Fibroblast of lung (primary cell): Measurements from ENCODE around the gene PTPRN.

Experiments
- EZH2 ChIP-seq: IDR thresholded peaks from 2 replicates; pipeline ENCODE4 v1.5.1; 2012; ENCODE audit warnings: low read length, control low read depth, mild to moderate bottlenecking; ENCODE audit errors: missing control alignments
- TF ChIP-seq, protein P1 (sequence below), 2 donors: IDR thresholded peaks in 1 of 2; conservative IDR thresholded peaks in 1 of 2; 1 replicate in 1 of 2; 2 replicates in 1 of 2; pipeline ENCODE4 v1.5.1; 2011 to 2012; ENCODE audit warnings: low read length in 2 of 2, control low read depth in 1 of 2, inconsistent platforms in 1 of 2, low read depth in 1 of 2, mild to moderate bottlenecking in 1 of 2

DNA sequence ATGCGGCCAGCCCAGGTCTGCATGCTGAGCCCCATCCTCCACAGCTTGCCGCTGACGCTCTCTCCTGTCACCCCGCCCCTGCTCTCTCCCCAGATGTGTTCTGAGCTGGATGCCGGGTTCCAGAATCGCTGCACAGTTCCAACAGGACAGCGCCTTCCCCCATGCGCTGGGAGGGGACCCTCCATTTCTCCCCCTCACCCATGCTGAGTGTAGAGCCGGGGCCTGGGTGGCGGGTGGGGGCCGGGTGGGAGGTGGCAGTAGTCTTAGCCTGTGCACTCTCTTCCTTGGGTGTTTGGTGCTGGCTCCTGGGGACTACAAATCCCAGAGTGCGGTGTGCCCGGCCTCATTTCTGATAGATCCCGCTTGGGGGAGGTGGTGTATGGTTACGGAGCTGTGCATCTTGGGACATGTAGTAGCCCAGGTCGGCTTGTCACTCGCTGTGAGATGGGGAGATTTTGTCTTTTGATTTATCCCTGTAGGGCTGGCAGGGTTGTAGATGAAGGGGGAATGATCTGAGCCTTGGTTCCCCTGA, 23.2 kb downstream of the PTPRN start:
- TF ChIP-seq, protein P1, sequence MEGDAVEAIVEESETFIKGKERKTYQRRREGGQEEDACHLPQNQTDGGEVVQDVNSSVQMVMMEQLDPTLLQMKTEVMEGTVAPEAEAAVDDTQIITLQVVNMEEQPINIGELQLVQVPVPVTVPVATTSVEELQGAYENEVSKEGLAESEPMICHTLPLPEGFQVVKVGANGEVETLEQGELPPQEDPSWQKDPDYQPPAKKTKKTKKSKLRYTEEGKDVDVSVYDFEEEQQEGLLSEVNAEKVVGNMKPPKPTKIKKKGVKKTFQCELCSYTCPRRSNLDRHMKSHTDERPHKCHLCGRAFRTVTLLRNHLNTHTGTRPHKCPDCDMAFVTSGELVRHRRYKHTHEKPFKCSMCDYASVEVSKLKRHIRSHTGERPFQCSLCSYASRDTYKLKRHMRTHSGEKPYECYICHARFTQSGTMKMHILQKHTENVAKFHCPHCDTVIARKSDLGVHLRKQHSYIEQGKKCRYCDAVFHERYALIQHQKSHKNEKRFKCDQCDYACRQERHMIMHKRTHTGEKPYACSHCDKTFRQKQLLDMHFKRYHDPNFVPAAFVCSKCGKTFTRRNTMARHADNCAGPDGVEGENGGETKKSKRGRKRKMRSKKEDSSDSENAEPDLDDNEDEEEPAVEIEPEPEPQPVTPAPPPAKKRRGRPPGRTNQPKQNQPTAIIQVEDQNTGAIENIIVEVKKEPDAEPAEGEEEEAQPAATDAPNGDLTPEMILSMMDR (conservative IDR thresholded peaks at IDR 0.05 in 1 of 2, IDR thresholded peaks at IDR 0.05 in 1 of 2; ENCODE audit: low read depth in 1 of 2, low read length in 2 of 2): no peak
- TF ChIP-seq EZH2: no peak
